Muscle of leg (tissue), 11 donors: ENCODE measurements around the gene NMB. TPM values are rescaled to one million over a fixed set of nuclear protein-coding genes. Genes with fewer than 3 reads are reported as not detected.

Experiments
- DNase-seq: peaks from one replicate; pipeline ENCODE4 v3.0.0; 2013
- H3K27ac ChIP-seq: one replicate; pipeline ENCODE4 v1.5.1; 2013; ENCODE audit warnings: mild to moderate bottlenecking, low read length, control low read depth
- H3K27me3 ChIP-seq: one replicate; pipeline ENCODE4 v1.6.1; 2013; ENCODE audit warnings: low read length; ENCODE audit not compliant: control insufficient read depth, insufficient read depth
- H3K36me3 ChIP-seq: one replicate; pipeline ENCODE4 v1.6.1; 2013; ENCODE audit warnings: low read length; ENCODE audit not compliant: control insufficient read depth, insufficient read depth
- H3K4me1 ChIP-seq: one replicate; pipeline ENCODE4 v1.6.1; 2013; ENCODE audit warnings: low read length; ENCODE audit not compliant: control insufficient read depth, insufficient read depth
- H3K4me3 ChIP-seq: one replicate; pipeline ENCODE4 v1.5.1; 2013; ENCODE audit warnings: low read length, control low read depth
- H3K9me3 ChIP-seq: replicated peaks from 2 replicates; pipeline ENCODE4 v1.6.1; 2013; ENCODE audit warnings: low read depth, low read length; ENCODE audit not compliant: control insufficient read depth
- WGBS: methylation state at CpG from one replicate; pipeline ENCODE4 v1.1.5; 2013; ENCODE audit warnings: missing lambda C conversion rate; ENCODE audit not compliant: insufficient coverage; 5-methylcytosine and 5-hydroxymethylcytosine counted together
- polyA plus RNA-seq, 8 donors: library from polyadenylated mRNA; unstranded; fragments of 120-200 nt; gene quantifications; one replicate each; pipeline versions ENCODE4 v1.2.1 to v1.2.3, GENCODE V29; 2013; ENCODE audit warnings: inconsistent platforms in 1 of 8, low replicate concordance in 1 of 8; ENCODE audit not compliant: insufficient read length in 8 of 8, insufficient read depth in 1 of 8
- total RNA-seq: library from RNA; stranded (reverse); fragments of 120-200 nt; gene quantifications from one replicate; pipeline ENCODE4 v1.2.4, GENCODE V29; 2013

The NMB gene
- total and polyA plus RNA-seq, 9 donors, result 1.4 to 3.0 (median 1.7) TPM

GRCh38 chr15:84657748-84658079 is 285 bp downstream of the NMB start:
- Histone ChIP-seq H3K27me3 (no peaks in the 10 kb centered on the region), H3K36me3 (peaks cover 4% of the 10 kb centered on the region), H3K4me3 (peak overlapping the region; percentile 52), H3K9me3 (no peaks in the 10 kb centered on the region), H3K4me1 (peaks cover 34% of the 10 kb centered on the region), H3K27ac (no peak overlapping the region)
- DNase-seq, result no peak
- WGBS, result 10% methylated on average over 16 of the region's 17 CpGs

- H3K36me3 ChIP-seq, result peaks cover 8% of the 10 kb centered on the region
- H3K9me3 ChIP-seq, result no peaks in the 10 kb centered on the region
- no peaks in the 10 kb centered on the region for H3K27me3 ChIP-seq
- WGBS, result 80% methylated on average over 7 of the region's 7 CpGs
- H3K27ac ChIP-seq, result no peak overlapping the region
- DNase-seq, result no peak
- peaks cover 35% of the 10 kb centered on the region for H3K4me1 ChIP-seq
- no peak overlapping the region for H3K4me3 ChIP-seq
Measured at GRCh38 chr15:84656972-84657371, 1.0 kb downstream of the NMB start.

GRCh38 chr15:84654689-84655453 is 3.1 kb downstream of the NMB start:
- H3K36me3 ChIP-seq, result peaks cover 21% of the 10 kb centered on the region
- DNase-seq, result peak; percentile 87
- peak overlapping the region; percentile 90 for H3K27ac ChIP-seq
- no peaks in the 10 kb centered on the region for H3K9me3 ChIP-seq
- 7% methylated on average over 10 of the region's 19 CpGs for WGBS
- peaks cover 31% of the 10 kb centered on the region for H3K4me1 ChIP-seq
- H3K4me3 ChIP-seq, result peak overlapping the region; percentile 85
- no peaks in the 10 kb centered on the region for H3K27me3 ChIP-seq

DNA sequence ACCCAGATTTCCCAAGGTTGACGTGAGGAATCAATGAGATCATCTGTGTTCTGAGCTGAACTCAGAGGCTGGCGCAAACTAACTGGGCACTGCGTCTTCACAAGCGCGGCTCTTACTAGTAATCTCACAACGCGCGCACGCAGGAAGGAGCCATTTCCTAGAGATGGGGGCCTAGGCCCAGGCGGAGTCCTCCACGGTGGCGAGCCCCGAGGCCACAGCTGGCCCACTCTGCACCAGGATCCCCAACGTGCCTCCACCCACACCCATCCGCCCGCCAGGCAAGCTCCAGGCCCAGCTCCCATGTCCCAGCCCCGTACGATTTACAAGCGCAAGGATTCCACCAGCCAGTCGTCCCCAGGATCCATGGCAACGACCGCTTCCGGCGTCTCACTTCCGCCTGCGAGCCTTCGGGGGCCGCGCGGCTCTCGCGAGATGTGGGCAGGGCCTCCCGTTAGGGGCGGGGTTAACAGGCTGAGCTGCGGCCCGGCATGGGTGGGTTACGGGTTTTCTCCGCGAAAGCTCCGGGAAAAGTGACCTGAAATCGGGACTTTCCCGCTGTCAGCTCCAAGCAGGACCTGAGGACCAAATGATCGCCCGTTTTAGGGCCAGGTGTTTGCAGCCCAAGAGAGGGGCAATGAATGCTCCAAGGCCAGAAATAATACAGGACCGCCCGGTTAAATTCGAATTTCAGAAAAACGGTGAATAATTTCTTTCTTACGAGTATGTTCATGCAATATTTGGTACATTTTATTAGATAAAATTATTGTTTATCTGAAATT is 3.9 kb downstream of the NMB start, which contains the start of gene WDR73:
Gene WDR73, minus strand, starts transcription at position 374 of the 779 bp plus-strand sequence. Its CDS starts 9 bp downstream, at position 365.
- no peaks in the 10 kb centered on the region for H3K9me3 ChIP-seq
- 0% methylated on average over 38 of the region's 49 CpGs for WGBS
- peaks cover 26% of the 10 kb centered on the region for H3K36me3 ChIP-seq
- H3K27me3 ChIP-seq, result no peaks in the 10 kb centered on the region
- peaks cover 31% of the 10 kb centered on the region for H3K4me1 ChIP-seq
- DNase-seq, result peak; percentile 99
- peak within 1 kb of the TSS; percentile 85 for H3K4me3 ChIP-seq
- peak within 1 kb of the TSS; percentile 91 for H3K27ac ChIP-seq

DNA sequence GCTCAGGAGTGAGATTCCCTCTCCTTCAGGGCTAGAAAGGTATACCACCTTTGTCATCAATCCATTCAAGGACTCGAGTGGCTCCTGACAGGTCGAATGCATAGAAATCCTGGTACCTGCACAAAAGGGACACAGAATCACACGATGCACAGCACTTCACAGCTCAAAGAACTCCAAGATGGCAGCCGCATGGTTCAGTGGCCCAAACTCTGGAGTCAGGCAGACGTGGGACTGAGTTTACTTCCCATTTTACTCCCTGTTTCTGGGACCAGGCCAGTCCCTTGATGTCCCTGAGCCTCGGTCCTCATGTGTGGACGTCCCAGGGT is 4.5 kb downstream of the NMB start:
- WGBS, result 20% methylated on average over 7 of the region's 7 CpGs
- Histone ChIP-seq H3K27me3 (no peaks in the 10 kb centered on the region), H3K36me3 (peaks cover 30% of the 10 kb centered on the region), H3K4me1 (peaks cover 28% of the 10 kb centered on the region), H3K9me3 (no peaks in the 10 kb centered on the region), H3K27ac (peak overlapping the region; percentile 91), H3K4me3 (peak overlapping the region; percentile 85)
- no peak for DNase-seq

- Histone ChIP-seq H3K27me3 (no peaks in the 10 kb centered on the region), H3K4me3 (no peak overlapping the region), H3K4me1 (peaks cover 11% of the 10 kb centered on the region), H3K27ac (no peak overlapping the region), H3K36me3 (peaks cover 67% of the 10 kb centered on the region), H3K9me3 (no peaks in the 10 kb centered on the region)
- WGBS, result no CpG with 5 or more reads among the region's 2 CpGs
- no peak for DNase-seq
Measured at GRCh38 chr15:84649706-84650105, 8.3 kb downstream of the NMB start.

DNA sequence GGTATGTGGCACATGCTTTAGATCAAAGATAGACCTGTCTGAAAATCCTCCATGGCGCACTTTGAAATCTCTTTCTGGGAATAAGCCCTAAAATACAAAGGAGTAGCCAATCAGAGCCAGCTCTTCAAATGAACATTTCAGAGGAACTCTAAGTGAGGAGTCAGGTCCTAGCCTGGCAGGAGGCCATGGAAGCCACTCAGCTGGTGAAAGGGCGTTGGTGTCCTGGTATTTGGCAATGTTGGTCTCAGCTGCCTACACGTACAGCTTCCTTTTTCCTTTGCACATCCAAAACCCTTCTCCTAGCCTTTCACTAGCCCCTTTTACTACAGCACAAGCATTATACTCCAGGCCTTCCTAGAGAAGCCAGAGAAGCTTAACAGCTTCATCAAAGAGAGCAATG is 9.5 kb downstream of the NMB start:
- no peaks in the 10 kb centered on the region for H3K27me3 ChIP-seq
- no peaks in the 10 kb centered on the region for H3K9me3 ChIP-seq
- H3K36me3 ChIP-seq, result peaks cover 74% of the 10 kb centered on the region
- no CpG with 5 or more reads among the region's 3 CpGs for WGBS
- H3K27ac ChIP-seq, result no peak overlapping the region
- no peak overlapping the region for H3K4me3 ChIP-seq
- H3K4me1 ChIP-seq, result peaks cover 9% of the 10 kb centered on the region
- DNase-seq, result no peak

DNA sequence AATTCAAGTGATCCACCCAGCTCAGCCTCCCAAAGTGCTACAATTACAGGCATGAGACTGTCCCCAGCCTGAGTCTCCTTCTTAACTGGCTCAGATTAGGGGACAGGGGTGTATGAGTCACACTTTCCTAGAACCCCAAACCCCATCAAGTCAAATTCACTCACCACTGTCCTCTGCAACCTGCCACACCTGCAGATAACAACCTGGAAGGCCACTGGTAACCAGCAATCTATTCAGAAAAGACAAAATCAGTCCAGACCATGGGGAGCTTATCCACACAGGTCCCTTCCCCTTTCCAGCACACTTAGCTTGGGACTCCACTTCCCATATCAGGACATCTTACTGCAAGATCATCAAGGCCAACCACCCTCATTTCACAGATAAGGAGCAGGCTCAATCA is 10.3 kb downstream of the NMB start:
- no peak for DNase-seq
- H3K9me3 ChIP-seq, result no peaks in the 10 kb centered on the region
- H3K4me3 ChIP-seq, result no peak overlapping the region
- no peak overlapping the region for H3K27ac ChIP-seq
- no peaks in the 10 kb centered on the region for H3K27me3 ChIP-seq
- peaks cover 1% of the 10 kb centered on the region for H3K4me1 ChIP-seq
- peaks cover 82% of the 10 kb centered on the region for H3K36me3 ChIP-seq

GRCh38 chr15:84645997-84646396 is 12.0 kb downstream of the NMB start:
- H3K4me3 ChIP-seq, result no peak overlapping the region
- H3K27me3 ChIP-seq, result no peaks in the 10 kb centered on the region
- DNase-seq, result no peak
- H3K36me3 ChIP-seq, result peaks cover 89% of the 10 kb centered on the region
- no peaks in the 10 kb centered on the region for H3K9me3 ChIP-seq
- no peaks in the 10 kb centered on the region for H3K4me1 ChIP-seq
- H3K27ac ChIP-seq, result no peak overlapping the region
- WGBS, result no CpG with 5 or more reads among the region's 10 CpGs

DNA sequence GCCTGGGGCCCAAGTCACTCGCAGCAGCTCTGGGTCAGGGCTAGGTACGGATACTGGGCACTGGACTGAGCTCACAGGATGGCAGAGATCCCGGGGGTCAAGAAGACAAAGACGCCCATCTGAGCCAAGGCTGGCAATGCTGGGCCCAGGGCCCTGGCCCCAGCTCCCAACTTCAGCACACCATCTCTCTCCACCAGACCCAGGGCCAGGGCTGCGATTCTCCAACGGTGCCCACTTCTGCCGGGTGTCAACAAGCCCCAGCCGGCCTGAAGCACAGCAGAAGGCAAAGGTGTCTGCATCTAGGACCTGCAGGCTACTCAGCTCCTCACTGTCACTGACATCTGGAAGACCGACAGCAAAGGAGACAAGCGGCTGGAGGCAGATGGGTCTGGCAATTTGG is 12.5 kb downstream of the NMB start:
- Histone ChIP-seq H3K27me3 (no peaks in the 10 kb centered on the region), H3K27ac (no peak overlapping the region), H3K36me3 (peaks cover 89% of the 10 kb centered on the region), H3K4me1 (no peaks in the 10 kb centered on the region), H3K4me3 (no peak overlapping the region), H3K9me3 (no peaks in the 10 kb centered on the region)
- 92% methylated on average over 10 of the region's 10 CpGs for WGBS
- DNase-seq, result no peak
